HepG2 (cell line): ENCODE measurements around the gene CTDNEP1. TPM values are rescaled to one million over a fixed set of nuclear protein-coding genes. Genes with fewer than 3 reads are reported as not detected.
A peak's percentile ranks its signal among the peaks of the same experiment; 100 is the strongest.

Experiments
- ETS1 ChIP-seq: sonication (generic); formaldehyde crosslinking; IDR thresholded peaks from 2 replicates; pipeline ENCODE4 v1.4.0; 2020; ENCODE audit warnings: missing genetic modification reagents
- FLYWCH1 ChIP-seq: sonication (generic); formaldehyde crosslinking; IDR thresholded peaks from 2 replicates; pipeline ENCODE4 v1.8.1; 2023; ENCODE audit warnings: mild to moderate bottlenecking, missing genetic modification reagents
- FOXK2 ChIP-seq: fragments of 450-650 bp; IDR thresholded peaks from 2 replicates; pipeline ENCODE4 v1.6.1; 2016
- GATAD2A ChIP-seq: IDR thresholded peaks from 2 replicates; pipeline ENCODE4 v1.6.1; 2016
- HES4 ChIP-seq: sonication (generic); formaldehyde crosslinking; IDR thresholded peaks from 2 replicates; pipeline ENCODE4 v1.9.0; 2021; ENCODE audit warnings: mild to moderate bottlenecking, missing genetic modification reagents, borderline replicate concordance
- MBD4 ChIP-seq: IDR thresholded peaks from 2 replicates; pipeline ENCODE4 v1.6.1; 2012; ENCODE audit warnings: low read length, inconsistent platforms, borderline replicate concordance
- MXD3 ChIP-seq: IDR thresholded peaks from 2 replicates; pipeline ENCODE4 v1.6.1; 2016; ENCODE audit warnings: mild to moderate bottlenecking, missing biosample characterization, missing genetic modification reagents
- PATZ1 ChIP-seq: sonication (generic); formaldehyde crosslinking; IDR thresholded peaks from 2 replicates; pipeline ENCODE4 v1.4.0; 2020; ENCODE audit warnings: missing genetic modification reagents
- SALL2 ChIP-seq: sonication (generic); formaldehyde crosslinking; IDR thresholded peaks from 2 replicates; pipeline ENCODE4 v1.8.1; 2023; ENCODE audit warnings: mild to moderate bottlenecking, missing genetic modification reagents, inconsistent platforms
- UBTF ChIP-seq: sonication (generic); formaldehyde crosslinking; IDR thresholded peaks from 2 replicates; pipeline ENCODE4 v1.4.0; 2020; ENCODE audit warnings: mild to moderate bottlenecking, missing genetic modification reagents
- YEATS2 ChIP-seq: sonication (generic); formaldehyde crosslinking; IDR thresholded peaks from 2 replicates; pipeline ENCODE4 v1.4.0; 2020; ENCODE audit warnings: missing genetic modification reagents, borderline replicate concordance
- ZNF280B ChIP-seq: sonication (generic); formaldehyde crosslinking; IDR thresholded peaks from 2 replicates; pipeline ENCODE4 v1.5.0; 2020; ENCODE audit warnings: missing genetic modification reagents, mild to moderate bottlenecking, borderline replicate concordance
- ZNF281 ChIP-seq: sonication (generic); formaldehyde crosslinking; IDR thresholded peaks from 2 replicates; pipeline ENCODE4 v1.4.0; 2020; ENCODE audit warnings: missing genetic modification reagents, borderline replicate concordance
- ZNF496 ChIP-seq: sonication (generic); formaldehyde crosslinking; IDR thresholded peaks from 2 replicates; pipeline ENCODE4 v1.8.1; 2023; ENCODE audit warnings: mild to moderate bottlenecking, moderate library complexity, missing genetic modification reagents; ENCODE audit not compliant: insufficient replicate concordance
- ZNF770 ChIP-seq: sonication (generic); formaldehyde crosslinking; IDR thresholded peaks from 2 replicates; pipeline ENCODE4 v1.5.0; 2020; ENCODE audit warnings: mild to moderate bottlenecking, missing genetic modification reagents
- polyA plus RNA-seq, 8 experiments: library from polyadenylated mRNA; depleted of rRNA in 3 of 8; stranded (reverse) in 7 of 8; unstranded in 1 of 8; fragments of >200 nt; fragmentation: Illumina TruSeq in 4 of 8; extraction: Trizol in 4 of 8; gene quantifications; 2 replicates each; pipeline versions ENCODE4 v1.2.1 to v1.2.3, GENCODE V29; 2011 to 2016; ENCODE audit warnings: low read depth in 4 of 8, missing spikeins in 1 of 8, mixed read lengths in 1 of 8; ENCODE audit not compliant: insufficient read depth in 1 of 8
- total RNA-seq, 5 experiments: library from RNA; depleted of rRNA; stranded (reverse); fragments of >200 nt; fragmentation: Illumina TruSeq; extraction: Trizol; gene quantifications; 2 replicates each; pipeline ENCODE4 v1.2.3, GENCODE V29; 2016; ENCODE audit warnings: low read depth in 1 of 5

Gene CTDNEP1
- total and polyA plus RNA-seq, 2 of the 13 experiments (the other 11 are each of a cell fraction or from before 2014, with no cell fraction given), result 19.8 to 118 TPM

- TF ChIP-seq ZNF281 (CRISPR knock-in tag), result peak; percentile 63; the same call in 1 of the 2 replicates
- peak; percentile 67; the same call in 1 of the 2 replicates for TF ChIP-seq ZNF280B (CRISPR knock-in tag)
- no peak for TF ChIP-seq FLYWCH1 (CRISPR knock-in tag)
- peak; percentile 91; the same call in 1 of the 2 replicates for TF ChIP-seq MXD3 (CRISPR knock-in tag)
- TF ChIP-seq GATAD2A (CRISPR knock-in tag), result peak; percentile 57
- 0 out of 2 replicates have a peak, but pooled peaks have one; percentile 30 for TF ChIP-seq ZNF770 (CRISPR knock-in tag)
- 0 out of 2 replicates have a peak, but pooled peaks have one; percentile 18 for TF ChIP-seq HES4
- TF ChIP-seq MBD4, result 0 out of 2 replicates have a peak, but pooled peaks have one; percentile 83
- TF ChIP-seq SALL2, result peak; percentile 34; the same call in 1 of the 2 replicates
- TF ChIP-seq PATZ1 (CRISPR knock-in tag), result peak; percentile 97
- TF ChIP-seq ETS1 (CRISPR knock-in tag), result no peak
- peak; percentile 92 for TF ChIP-seq YEATS2 (CRISPR knock-in tag)
- TF ChIP-seq FOXK2, result peak; percentile 59
- TF ChIP-seq ZNF496 (CRISPR knock-in tag), result no peak
- TF ChIP-seq UBTF, result no peak; the same call in 1 of the 2 replicates
These were observed 8.6 kb downstream of the CTDNEP1 start (continued) for GRCh38 chr17:7242717-7243452.
